ENCODE data around the gene MAP1LC3B. TPM values are rescaled to one million over a fixed set of nuclear protein-coding genes. Genes with fewer than 3 reads are reported as not detected.

The MAP1LC3B gene
- total RNA-seq, 1 donor from 2014 or later = 40.6 TPM

DNA sequence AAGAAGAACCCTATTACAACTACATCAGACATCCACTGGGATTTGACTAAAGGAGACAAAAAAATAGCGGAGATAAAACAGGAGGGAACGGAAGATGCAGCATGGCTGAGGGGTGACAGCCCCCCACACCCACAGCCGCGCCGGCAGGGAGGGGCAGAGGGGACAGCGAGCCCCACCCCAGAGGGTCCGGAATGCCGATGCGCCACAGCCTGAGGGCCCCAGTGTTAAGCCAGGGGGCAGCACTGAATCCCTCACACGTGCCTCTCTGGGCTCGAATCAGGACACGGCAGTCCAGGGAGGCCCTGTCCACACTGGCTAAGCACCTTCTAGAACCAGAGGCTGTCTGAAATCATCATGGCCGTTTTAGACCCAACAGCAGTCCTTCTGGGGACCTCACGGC lies 18.8 kb downstream of the MAP1LC3B start:
- no peak for DNase-seq (ENCODE audit: low spot score)
- Mint-ChIP-seq H3K4me3 (ENCODE audit: low read depth) (no peak overlapping the region), H3K36me3 (ENCODE audit: low read depth) (peaks cover 21% of the 10 kb centered on the region), H3K27ac (no peak overlapping the region), H3K9me3 (no peaks in the 10 kb centered on the region), H3K27me3 (ENCODE audit: low read depth) (no peaks in the 10 kb centered on the region), H3K4me1 (ENCODE audit: low read depth) (no peaks in the 10 kb centered on the region)
- intact Hi-C loops (cut with micrococcal nuclease) = no loop called here

DNA sequence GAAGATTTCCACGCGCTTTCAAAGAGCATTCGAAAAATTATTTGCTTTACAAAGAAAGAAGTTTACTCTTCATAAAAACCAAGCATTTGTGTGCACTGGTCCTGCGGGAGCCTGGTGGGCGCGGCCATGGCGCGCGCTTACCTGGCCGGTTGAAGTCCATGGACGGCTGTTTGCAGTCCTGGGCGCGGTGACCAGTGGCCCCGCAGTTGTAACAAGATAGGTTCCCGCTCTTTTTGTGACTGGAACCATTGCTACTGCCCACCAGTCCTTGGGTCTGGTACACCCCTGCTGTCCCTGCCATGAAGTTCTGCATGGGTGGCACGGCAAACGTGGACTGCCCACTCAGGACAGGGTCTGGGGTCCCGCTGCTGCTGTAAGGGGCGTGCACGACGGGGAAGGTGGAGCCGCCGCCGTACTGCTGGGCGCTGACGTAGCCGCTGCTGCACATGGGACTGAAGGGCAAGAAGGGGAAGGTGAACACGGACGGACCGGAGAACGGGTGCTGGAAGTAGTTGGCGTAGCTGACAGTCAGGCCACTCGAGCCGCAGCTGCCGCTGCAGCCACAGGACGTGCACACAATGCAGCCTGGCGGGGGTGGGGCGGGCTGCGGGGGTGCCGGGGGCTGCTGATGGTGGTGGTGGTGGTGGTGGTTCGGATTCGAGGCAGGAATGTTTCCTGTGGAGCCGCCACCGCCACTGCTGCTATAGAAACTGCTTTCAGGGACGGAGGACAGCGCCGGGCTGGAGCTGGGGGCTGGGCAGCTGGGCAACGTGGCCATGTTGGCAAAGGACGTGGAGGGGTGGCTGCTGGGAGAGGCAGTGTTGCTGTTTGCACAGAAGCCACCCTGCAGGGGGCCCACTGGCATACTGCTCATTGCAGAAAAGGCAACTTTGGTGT lies 19.5 kb downstream of the MAP1LC3B start:
- no peaks in the 10 kb centered on the region for H3K4me1 Mint-ChIP-seq (ENCODE audit: low read depth)
- no peak overlapping the region for H3K4me3 Mint-ChIP-seq (ENCODE audit: low read depth)
- H3K27me3 Mint-ChIP-seq (ENCODE audit: low read depth) = no peaks in the 10 kb centered on the region
- no peak overlapping the region for H3K27ac Mint-ChIP-seq
- no peaks in the 10 kb centered on the region for H3K9me3 Mint-ChIP-seq
- DNase-seq (ENCODE audit: low spot score) = no peak
- intact Hi-C loops (cut with micrococcal nuclease) = no loop called here
- H3K36me3 Mint-ChIP-seq (ENCODE audit: low read depth) = peaks cover 20% of the 10 kb centered on the region

DNA sequence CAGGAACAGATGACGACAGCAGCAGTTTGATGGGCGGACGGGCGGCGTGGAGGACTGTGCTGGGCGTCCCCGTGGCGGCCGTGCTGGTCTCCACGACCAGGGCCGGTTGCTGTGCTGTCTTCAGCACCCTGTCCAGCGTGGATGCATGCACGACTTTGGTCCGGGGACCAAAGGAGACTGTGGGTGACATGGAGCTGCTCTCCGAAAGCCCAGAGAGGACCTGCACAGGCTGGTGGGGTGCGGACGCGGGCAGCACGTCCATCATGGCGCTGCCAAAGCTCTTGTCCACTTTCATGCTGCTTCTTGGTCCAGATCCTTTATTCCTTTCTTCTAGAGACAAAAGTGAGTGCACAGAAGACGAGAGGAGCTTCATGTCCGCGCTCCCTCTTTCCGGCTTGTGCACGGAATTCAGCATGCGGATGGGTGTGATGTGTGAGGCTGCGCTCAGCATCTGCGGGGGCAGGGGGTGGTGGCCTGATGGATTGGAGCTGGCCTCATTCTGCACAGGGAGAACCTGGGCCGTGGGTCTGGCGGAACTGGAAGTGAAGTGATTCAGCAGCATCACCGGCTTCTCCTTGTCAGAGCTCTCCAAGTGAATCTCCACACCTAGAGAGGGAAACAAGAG lies 20.3 kb downstream of the MAP1LC3B start:
- Mint-ChIP-seq H3K27ac (no peak overlapping the region), H3K4me3 (ENCODE audit: low read depth) (no peak overlapping the region), H3K9me3 (no peaks in the 10 kb centered on the region), H3K36me3 (ENCODE audit: low read depth) (peaks cover 18% of the 10 kb centered on the region), H3K27me3 (ENCODE audit: low read depth) (no peaks in the 10 kb centered on the region), H3K4me1 (ENCODE audit: low read depth) (no peaks in the 10 kb centered on the region)
- intact Hi-C loops (cut with micrococcal nuclease) = no loop called here
- no peak for DNase-seq (ENCODE audit: low spot score)

DNA sequence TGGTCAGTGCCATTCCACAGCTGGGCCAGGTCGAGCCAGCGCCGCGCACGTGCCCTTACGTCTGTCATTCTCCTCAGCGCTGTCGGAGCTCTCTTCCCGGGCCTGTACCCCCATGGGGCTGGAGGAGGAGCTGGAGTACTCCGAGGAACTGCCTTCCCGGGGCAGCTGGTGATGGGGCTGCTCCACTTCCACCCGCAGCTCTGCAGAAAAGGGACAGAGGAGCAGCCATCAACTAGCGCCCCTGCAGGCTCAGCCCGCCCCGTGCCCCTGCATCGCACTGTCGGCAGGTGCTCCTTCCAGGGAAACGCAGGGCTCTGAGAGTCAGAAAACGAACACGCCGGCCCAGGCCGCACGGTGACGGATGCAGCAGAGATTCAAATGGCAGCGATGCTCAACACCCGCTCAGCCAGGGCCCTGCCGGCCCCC lies 20.9 kb downstream of the MAP1LC3B start:
- Mint-ChIP-seq H3K27ac (no peak overlapping the region), H3K36me3 (ENCODE audit: low read depth) (peaks cover 17% of the 10 kb centered on the region), H3K4me3 (ENCODE audit: low read depth) (no peak overlapping the region), H3K4me1 (ENCODE audit: low read depth) (no peaks in the 10 kb centered on the region), H3K27me3 (ENCODE audit: low read depth) (no peaks in the 10 kb centered on the region), H3K9me3 (no peaks in the 10 kb centered on the region)
- intact Hi-C loops (cut with micrococcal nuclease) = no loop called here
- no peak for DNase-seq (ENCODE audit: low spot score)

DNA sequence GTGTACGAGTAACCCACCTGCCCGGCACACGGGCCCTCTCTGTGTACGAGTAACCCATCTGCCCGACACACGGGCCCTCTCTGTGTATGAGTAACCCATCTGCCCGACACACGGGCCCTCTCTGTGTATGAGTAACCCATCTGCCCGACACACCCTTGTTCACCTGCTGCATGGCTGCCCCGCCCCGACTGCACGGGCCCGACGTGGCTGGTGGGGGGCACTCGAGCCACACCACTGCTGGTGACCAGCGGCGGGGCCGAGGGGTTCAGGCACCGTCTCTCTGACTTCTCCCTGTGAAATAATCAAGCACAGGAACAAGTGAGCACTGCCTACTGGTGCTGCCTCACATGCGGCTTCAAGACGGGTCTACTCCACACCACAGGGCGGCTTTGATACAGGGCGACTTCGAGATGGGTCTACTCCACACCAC lies 22.1 kb downstream of the MAP1LC3B start:
- H3K9me3 Mint-ChIP-seq = no peaks in the 10 kb centered on the region
- intact Hi-C loops (cut with micrococcal nuclease) = no loop called here
- H3K4me3 Mint-ChIP-seq (ENCODE audit: low read depth) = no peak overlapping the region
- H3K27me3 Mint-ChIP-seq (ENCODE audit: low read depth) = no peaks in the 10 kb centered on the region
- no peak overlapping the region for H3K27ac Mint-ChIP-seq
- H3K4me1 Mint-ChIP-seq (ENCODE audit: low read depth) = no peaks in the 10 kb centered on the region
- H3K36me3 Mint-ChIP-seq (ENCODE audit: low read depth) = peaks cover 17% of the 10 kb centered on the region
- DNase-seq (ENCODE audit: low spot score) = no peak

DNA sequence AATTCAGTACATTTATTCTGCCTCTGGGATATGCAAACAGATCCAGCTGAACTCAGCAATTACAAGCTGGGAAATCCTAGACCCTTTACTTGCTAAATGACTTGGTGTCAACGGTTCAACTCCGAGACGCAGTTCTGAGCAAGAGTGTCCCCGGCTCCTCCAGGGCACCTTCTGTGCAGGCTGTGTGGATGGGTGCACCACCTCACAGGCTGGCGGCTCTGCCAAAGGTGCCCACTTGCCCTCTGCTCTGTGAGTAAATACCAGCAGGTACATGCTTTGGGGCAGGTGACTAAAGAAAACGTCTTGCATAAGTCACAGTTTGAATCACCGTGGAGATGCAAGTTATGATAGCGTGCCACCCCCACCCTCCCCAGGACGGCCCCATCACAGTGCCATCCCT lies 23.3 kb downstream of the MAP1LC3B start:
- intact Hi-C loops (cut with micrococcal nuclease) = loop anchor here (5.0 kb wide), 1 partner anchor 222 kb away; no protein-coding TSS in a partner anchor
- no peak overlapping the region for H3K4me3 Mint-ChIP-seq (ENCODE audit: low read depth)
- no peaks in the 10 kb centered on the region for H3K4me1 Mint-ChIP-seq (ENCODE audit: low read depth)
- H3K9me3 Mint-ChIP-seq = no peaks in the 10 kb centered on the region
- DNase-seq (ENCODE audit: low spot score) = no peak
- H3K27me3 Mint-ChIP-seq (ENCODE audit: low read depth) = no peaks in the 10 kb centered on the region
- H3K27ac Mint-ChIP-seq = no peak overlapping the region
- H3K36me3 Mint-ChIP-seq (ENCODE audit: low read depth) = peaks cover 16% of the 10 kb centered on the region

DNA sequence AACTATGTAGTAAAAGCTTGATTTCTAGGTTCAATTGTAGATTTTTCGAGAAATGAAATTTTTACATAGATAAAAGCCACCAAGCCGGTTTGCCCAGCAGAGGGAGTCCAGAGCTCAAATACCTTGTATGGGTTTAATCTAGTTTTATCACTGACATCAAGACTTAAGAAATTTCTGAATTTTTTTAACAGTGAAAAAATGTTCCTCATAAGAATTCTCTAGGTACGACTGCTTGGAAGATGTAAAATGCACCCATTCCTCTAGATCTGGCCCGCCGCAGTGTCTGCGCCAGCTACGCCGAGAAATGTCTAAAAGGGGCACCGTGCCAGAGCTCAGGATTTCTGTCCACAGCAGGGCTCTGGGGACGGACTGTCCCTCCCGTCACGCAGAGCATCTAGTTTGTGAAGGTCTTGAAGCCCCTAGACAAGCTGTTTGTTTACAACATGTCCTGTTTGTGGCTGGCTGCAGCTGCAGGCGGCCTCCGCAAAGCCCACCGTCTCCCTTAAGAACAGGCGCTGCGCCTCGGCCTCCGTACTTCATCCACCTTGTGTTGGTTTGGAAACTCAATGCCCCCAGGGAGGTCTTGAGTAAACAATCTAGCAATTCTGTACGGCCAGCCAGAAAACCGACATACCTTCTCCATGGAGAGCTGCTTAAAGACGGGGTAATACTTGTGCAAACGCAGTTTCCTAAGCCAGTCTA lies 24.8 kb downstream of the MAP1LC3B start:
- H3K9me3 Mint-ChIP-seq = no peaks in the 10 kb centered on the region
- H3K36me3 Mint-ChIP-seq (ENCODE audit: low read depth) = peaks cover 11% of the 10 kb centered on the region
- intact Hi-C loops (cut with micrococcal nuclease) = loop anchor here (5.0 kb wide), 1 partner anchor 220 kb away; no protein-coding TSS in a partner anchor
- H3K27ac Mint-ChIP-seq = no peak overlapping the region
- H3K27me3 Mint-ChIP-seq (ENCODE audit: low read depth) = no peaks in the 10 kb centered on the region
- no peaks in the 10 kb centered on the region for H3K4me1 Mint-ChIP-seq (ENCODE audit: low read depth)
- H3K4me3 Mint-ChIP-seq (ENCODE audit: low read depth) = no peak overlapping the region
- no peak for DNase-seq (ENCODE audit: low spot score)

DNA sequence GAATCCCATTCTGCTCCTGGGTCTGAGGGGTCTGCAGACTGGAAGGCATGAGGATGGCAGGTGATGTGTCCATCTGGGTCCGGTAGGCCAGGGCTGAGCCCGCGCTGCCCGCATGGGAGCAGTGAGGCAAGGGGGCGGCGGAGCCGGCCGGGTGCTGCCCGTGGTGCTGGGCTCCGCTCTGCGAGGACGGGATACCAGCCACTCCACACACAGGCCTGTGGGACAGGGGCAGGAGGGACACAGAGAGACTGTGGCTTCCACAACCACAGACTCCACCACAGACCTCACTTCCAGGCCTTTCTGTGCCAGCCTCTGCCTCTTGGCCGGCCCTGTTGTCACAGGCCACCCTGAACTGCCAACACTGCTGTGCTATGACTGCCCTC lies 25.4 kb downstream of the MAP1LC3B start:
- Mint-ChIP-seq H3K4me1 (ENCODE audit: low read depth) (no peaks in the 10 kb centered on the region), H3K27ac (no peak overlapping the region), H3K27me3 (ENCODE audit: low read depth) (no peaks in the 10 kb centered on the region), H3K36me3 (ENCODE audit: low read depth) (peaks cover 9% of the 10 kb centered on the region), H3K9me3 (no peaks in the 10 kb centered on the region), H3K4me3 (ENCODE audit: low read depth) (no peak overlapping the region)
- intact Hi-C loops (cut with micrococcal nuclease) = loop anchor here (5.0 kb wide), 1 partner anchor 220 kb away; no protein-coding TSS in a partner anchor
- DNase-seq (ENCODE audit: low spot score) = no peak

DNA sequence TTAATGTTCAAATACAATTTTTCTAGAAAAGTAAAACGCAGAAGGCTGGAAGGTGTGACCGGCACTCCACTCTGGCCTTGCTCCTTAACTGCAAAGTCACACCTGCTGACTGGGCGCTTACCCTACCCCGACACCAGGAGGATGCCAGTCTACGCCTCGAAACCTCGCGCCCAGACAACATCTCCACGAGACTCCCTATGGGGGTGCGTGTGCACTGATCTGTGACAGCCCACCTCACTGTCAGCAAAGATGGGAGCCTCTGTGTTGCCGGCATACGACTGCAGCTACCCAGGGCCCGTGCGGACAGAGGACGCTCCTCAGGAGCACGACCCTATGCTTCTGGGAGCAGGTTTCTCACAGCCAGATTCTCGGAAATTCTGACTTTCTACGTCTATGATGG lies 26.1 kb downstream of the MAP1LC3B start:
- Mint-ChIP-seq H3K4me1 (ENCODE audit: low read depth) (no peaks in the 10 kb centered on the region), H3K36me3 (ENCODE audit: low read depth) (peaks cover 12% of the 10 kb centered on the region), H3K9me3 (no peaks in the 10 kb centered on the region), H3K27ac (no peak overlapping the region), H3K4me3 (ENCODE audit: low read depth) (no peak overlapping the region), H3K27me3 (ENCODE audit: low read depth) (no peaks in the 10 kb centered on the region)
- DNase-seq (ENCODE audit: low spot score) = no peak
- intact Hi-C loops (cut with micrococcal nuclease) = loop anchor here (5.0 kb wide), 1 partner anchor 219 kb away; no protein-coding TSS in a partner anchor

DNA sequence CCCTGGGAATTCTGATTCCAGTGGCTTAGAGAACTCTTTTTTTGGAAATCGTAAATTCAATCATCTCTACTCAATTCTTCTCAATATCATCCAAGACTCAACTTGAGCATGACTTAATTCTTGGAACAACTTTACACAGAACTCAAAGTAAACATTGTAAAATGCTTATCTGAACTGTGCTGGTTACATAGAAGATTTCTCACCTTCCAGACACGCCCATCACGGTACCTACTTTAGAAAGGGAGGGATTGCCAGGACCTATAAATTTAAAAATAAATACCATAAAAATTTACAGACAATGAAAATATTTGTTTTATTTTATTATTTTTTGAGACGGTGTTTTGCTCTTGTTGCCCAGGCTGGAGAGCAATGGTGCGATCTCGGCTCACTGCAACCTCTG lies 26.5 kb downstream of the MAP1LC3B start:
- H3K4me1 Mint-ChIP-seq (ENCODE audit: low read depth) = no peaks in the 10 kb centered on the region
- peaks cover 12% of the 10 kb centered on the region for H3K36me3 Mint-ChIP-seq (ENCODE audit: low read depth)
- H3K9me3 Mint-ChIP-seq = no peaks in the 10 kb centered on the region
- no peaks in the 10 kb centered on the region for H3K27me3 Mint-ChIP-seq (ENCODE audit: low read depth)
- intact Hi-C loops (cut with micrococcal nuclease) = loop anchor here (5.0 kb wide), 1 partner anchor 219 kb away; no protein-coding TSS in a partner anchor
- no peak for DNase-seq (ENCODE audit: low spot score)
- no peak overlapping the region for H3K4me3 Mint-ChIP-seq (ENCODE audit: low read depth)
- H3K27ac Mint-ChIP-seq = no peak overlapping the region

DNA sequence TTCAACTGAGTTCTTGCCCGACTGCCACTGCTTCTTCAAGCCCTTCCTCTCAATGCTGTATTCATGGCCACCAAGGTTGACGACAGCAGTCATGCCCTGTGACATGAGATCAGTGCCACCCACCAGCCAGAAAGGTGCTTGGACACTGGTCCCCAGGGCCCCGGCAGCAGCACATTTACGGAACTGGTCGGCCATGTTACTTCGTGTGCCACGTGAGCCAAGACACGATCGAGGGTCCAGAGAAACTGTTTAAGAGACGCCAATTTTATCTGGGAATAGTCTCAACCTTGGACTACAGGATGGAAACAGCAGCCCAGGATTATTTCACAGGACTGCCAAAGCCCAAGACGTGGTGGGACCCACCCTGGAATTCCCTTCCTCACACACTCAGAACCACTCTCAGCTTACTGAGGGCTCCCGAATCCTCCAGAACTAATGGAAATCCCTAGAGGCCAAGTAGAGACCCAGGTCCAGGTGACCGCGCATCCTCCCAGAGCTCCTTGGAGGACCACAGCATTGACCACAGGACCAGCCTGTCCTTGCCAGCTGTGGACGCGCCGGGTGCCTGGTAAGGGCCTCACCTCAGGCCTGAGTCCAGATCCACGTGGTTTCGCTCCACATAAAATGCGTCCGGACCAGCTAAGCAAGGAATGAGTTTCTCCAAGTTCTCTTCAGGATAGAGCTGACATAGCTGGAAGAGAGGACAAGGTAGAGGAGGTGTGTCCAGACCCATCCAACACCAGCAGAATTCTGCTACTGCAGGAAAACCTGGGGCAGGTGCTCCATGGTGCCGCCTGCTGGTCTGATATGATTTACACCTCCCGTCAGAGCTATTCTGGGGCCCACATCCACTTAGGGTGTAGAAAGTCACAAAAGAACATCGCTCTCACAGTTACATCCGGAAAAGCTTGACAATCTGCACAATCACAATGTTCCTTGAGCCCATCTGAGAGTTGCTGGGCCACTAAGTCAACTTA lies 28.2 kb downstream of the MAP1LC3B start:
- Mint-ChIP-seq H3K9me3 (no peaks in the 10 kb centered on the region), H3K4me3 (ENCODE audit: low read depth) (no peak overlapping the region), H3K36me3 (ENCODE audit: low read depth) (peaks cover 12% of the 10 kb centered on the region), H3K4me1 (ENCODE audit: low read depth) (no peaks in the 10 kb centered on the region), H3K27me3 (ENCODE audit: low read depth) (no peaks in the 10 kb centered on the region), H3K27ac (no peak overlapping the region)
- no peak for DNase-seq (ENCODE audit: low spot score)
- intact Hi-C loops (cut with micrococcal nuclease) = no loop called here

All from activated T-helper 2 cell treated with anti-CD3 and anti-CD28 coated beads, Interferon-gamma antibody, Interleukin-2, Interleukin-4, amounts not matched to agents 10 μg/mL and 5 μg/mL and 100 μg/mL, durations not matched to agents 14 hours and 24 hours and 36 hours (primary cell).